HG02973 (cell line): ENCODE measurements around the gene ESRRA.

ENCODE experiments used
- ATAC-seq: cut with Tn5 transposase; IDR thresholded peaks from one replicate; pipeline ENCODE4 v1.9.1; 2021; ENCODE audit warnings: moderate library complexity; ENCODE audit not compliant: unreplicated experiment

Gene ESRRA

DNA sequence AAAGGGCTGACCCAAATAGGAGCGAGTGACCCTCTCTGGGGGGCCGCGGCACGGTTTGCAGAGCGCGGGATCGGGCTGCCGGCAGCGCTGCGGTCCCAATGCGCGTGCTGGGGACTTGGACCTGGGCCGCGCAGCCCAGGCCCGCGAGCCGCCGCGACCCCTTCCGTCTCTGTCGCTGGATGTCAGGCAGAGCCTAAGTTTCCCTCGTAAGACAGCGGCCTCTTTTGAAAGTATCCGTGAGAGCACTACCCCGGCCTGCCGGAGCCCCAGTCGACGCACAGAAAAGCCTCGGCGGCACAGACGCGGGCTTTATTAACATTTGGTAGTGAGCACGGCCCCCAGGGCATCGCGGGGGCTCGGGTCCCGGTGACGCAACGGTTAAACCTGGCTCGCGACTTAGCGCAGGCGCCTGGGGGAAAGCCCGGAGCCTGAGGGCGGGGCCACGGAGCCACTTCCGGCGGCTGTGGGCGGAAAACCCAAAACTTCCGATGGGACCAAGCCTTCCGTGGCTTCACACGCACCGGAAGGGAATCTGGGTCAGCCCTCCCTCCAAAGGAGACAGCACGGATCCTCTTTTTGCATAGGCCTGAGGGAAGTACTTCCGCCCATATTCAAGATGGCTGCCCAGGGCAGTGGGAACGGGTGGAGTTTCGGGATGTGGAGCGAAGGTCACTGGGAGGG lies 35.6 kb upstream of the ESRRA start:
- peak; percentile 51 for ATAC-seq

DNA sequence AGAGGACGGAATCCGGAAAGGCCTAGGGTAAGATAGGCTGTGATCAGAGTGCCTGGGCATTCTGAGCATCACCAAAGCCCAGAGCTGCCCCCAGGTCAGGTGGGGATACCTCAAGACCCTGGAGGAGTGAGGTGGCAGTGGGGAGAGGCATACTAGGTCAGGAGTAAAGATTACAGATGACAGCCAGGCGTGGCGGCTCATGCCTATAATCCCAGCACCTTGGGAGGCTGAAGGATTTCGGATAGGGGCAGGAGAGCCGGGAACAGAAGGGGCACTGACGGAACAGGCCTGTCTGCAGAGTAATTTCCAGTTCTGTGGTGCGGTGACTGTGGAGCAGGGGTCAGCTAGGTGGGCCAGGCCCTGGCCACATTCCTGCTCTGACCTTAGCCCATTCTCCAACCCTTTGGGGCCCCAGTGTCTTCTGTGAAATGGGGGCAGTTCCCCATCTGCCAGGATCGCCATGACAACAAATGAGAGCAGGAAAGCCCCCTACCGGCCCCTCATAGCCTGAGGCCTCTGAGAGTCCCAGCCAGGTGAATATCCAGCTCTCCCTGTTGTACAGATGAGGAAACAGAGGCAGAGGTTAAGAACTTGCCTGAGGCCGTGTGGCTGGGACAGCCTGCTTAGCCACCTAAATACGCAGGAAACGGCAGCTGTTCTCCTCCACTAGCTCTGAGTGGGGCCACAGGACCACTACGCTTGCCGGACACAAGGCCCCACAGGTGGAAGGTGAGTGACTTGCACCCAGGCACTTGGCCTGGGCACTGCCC lies 30.1 kb upstream of the ESRRA start:
- ATAC-seq, result no peak

DNA sequence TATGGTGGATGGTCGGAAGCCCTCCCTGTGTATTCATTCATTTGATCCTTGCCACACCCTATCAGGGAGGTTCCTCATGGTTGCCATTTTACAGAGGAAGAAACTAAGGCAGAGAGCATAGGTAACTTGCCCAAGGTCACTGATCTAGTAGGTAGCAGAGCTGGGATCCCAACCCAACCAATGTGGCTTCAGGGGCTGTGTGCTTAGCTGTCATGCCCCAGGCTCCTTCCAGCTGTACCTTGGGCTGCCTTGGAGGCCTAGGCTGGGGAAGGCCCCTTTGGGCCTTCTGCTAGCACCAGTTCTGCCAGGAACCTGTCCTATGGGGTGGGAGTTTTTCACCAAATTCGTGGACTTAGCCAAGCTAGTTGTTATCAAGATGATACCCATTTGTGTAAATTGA lies 29.5 kb upstream of the ESRRA start:
- ATAC-seq, result no peak

DNA sequence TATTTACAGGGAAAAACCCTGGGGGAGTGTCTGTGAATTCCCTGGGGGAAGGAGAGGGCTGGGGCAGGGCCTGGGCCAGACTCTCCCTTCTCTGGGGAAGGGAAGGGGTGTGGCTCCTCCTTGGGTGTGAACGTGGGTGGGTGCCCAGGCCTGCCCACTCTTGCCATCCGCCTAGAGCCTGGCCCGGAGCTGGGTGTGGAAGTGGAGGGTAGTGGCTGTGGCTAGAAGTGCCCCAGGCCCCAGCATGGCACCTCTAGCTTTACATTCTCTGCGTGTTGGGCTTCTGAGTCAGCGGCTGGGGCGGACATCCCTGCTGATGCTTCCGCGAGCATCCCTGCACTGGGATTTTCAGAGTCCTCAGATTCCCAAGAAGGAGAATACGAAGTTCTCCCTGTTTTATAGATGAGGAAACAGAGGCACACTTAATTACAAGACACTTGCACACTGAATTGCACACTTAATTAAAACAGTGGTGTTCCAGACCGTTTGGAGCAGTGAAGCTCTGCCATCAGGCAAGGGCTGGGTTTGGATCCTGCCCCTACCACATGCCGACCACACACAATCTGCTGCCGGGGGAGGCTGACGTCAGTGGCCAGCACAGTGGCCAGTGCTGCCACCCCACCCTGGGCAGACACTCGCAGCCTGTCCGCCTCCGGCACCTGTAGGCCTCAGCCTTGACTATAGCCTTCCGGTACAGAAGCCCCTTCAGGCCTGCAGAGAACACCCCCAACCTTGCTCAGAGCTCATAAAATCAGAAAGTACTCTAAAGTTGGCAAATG lies 28.5 kb upstream of the ESRRA start:
- ATAC-seq, result no peak

DNA sequence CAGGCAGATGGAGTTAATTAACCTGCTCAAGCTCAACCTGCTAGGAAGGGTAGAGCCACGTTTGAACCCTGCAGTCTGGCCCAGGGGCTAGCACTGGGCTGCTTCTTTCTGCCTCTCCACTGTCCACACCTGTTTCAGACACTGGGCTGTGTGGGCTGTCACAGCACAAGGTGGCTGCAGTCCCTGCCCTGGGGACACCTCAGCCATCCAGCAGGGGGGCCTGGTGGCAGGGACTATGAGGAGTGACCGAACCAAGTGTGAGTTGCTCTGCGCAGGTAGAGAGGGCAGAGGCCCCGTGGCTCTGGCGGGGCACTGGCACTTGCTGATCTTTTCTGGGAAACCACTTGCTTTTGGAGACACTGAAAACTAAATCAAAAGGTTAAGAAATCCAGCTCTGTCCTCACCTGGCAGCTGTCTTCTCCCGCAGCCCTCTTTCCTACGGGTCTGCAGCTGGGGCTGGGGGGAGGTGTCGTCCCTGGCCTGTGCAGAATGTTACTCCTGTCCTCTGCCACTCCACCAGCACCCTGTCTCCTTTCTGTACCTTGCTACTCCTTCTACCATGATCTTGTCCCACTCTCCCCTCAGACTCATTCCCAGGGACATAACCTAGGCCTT lies 26.6 kb upstream of the ESRRA start:
- ATAC-seq, result no peak

DNA sequence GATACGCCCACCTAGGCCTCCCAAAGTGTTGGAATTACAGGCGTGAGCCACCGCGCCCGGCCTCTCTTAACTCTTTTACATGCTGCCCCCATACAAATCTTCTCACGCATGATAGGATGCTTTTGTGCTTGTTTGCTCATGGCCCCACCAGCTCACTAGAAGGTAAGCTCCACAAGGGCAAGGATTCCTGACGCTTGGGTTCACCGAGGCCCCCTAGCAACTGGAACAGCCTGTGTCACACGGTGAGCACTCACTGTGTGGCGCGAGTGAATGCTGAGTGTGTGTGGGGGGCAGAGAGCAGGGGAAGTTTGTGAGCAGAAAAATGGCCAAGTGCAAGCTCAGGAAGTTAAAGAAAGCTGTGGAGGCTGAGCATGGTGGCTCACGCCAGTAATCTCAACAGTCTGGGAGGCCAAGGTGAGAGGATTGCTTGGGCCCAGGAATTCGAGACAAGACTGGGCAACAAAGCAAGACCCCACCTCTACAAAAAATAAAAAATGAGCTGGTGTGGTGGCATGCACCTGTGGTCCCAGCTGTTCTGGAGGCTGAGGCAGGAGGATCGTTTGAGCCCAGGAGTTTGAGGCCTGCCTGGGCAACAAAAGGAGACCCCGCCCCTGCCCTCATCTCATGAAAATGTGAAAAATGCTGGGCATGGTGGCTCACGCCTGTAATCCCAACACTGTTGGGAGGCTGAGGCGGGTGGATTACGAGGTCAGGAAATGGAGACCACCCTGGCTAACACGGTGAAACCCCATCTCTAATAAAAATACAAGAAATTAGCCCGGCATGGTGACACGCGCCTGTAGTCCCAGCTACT lies 23.2 kb upstream of the ESRRA start:
- ATAC-seq, result no peak

DNA sequence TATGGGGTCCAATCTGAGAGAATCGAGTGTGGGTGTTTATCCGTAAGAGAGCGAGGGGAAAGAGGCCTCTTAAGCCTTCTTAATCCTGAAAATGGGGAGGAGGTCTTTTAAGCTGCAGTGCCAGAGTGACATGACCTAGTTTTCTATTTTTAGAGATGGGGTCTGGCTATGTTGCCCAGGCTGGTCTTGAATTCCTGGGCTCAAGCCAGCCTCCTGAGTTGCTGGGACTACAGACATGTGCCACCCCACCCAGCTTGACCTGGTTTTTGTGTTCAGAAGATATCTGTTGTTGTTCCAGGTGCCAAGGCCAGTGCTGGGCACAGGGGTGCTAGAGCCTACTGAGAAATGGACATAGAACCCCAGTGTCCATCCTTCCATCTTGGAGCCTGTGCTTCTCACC lies 22.2 kb upstream of the ESRRA start:
- ATAC-seq, result no peak

DNA sequence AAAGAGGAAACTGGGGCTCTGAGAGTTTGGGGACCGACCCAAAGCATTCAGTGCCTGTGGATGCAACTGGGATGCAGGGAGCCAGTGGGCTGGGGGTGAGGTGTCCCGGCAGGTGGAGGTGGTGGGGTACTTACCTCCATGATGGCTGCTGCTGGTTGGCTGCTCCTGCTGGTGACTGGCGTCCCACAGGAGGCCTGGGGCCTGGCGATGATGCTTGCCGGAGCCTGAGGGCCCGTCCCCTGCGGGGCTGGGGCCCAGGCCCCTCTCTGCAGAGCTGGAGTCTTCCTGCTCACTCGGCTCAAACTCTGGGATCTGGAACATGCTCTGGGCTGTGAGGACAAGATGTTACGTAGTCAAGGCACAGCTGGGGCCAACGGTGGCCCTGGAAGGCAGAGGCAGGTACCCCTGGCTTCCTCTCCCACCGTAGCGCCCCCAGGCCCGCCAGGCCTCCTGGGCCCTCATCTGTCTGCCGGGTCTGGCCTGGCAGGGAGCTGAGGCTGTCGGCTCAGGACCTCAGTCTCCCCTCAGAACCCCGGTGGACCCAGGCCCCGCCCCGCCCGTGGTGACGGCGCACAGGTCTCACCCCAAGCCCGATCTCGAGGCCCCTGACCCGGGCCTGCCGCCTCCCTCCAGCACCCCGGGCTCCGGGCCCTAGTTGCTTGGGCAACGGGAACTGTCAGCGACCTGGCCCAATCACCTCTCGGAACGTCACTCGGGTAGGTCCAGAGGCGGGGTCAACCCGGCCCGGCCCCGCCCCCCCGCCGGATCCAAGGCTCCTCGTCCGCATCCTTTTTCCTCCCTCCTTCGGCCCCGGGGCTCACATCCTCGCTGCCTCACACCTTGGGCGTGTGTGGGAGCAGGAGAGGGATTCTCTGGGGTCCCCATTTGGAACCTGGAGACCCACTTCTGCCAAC lies 21.0 kb upstream of the ESRRA start, which contains the start of gene BAD:
TSS of gene BAD (minus strand) at position 618 of the 914 bp plus-strand sequence. CDS start at position 321, 297 bp downstream.
- peak; percentile 69 for ATAC-seq

DNA sequence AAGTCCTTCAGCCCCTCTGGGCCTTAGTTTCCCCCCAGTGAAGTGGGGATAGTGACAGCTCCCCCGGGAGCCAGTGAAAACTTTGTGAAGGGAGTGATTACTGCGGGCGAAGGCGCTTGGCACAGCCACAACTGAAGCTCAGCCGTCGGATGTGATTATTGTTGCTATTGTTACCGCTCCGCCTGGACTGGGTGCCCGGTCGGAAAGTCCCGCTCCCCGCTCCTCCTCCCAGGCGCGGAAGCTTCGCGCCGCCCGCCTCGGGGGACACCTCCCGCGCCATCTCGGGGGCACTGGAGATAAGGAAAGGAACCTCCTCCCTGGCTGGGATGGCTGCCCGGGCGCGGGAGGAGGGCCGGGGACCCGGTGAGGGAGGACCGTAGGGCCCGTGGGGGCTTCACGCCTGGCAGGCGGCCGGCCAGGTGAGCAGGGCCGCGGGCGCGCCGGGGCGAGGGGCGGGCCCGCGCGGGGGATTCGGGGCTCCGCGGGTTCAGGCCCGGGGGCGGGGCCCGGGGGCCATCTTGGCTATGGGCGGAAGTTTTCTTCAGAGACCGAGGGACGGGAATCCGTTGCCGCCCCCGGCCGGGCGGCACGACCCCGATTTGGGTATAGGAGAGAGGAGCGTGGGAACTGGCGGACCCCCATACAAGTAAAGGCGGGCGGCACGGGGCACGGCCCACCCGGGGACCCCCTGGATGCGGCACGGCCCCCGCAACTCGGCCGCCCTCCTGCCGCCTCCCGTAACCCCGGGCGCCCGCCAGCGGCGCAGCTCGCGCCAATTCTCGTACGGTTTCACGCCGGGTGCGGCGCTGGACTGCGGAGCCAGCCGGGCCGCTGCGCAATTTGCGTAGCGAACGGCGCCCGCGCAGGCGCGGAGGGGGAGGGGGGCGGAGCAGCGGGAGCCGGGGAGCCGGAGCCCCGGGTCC lies 20.1 kb upstream of the ESRRA start, which contains the start of gene GPR137:
TSS of gene GPR137 (plus strand) at position 887 of the 923 bp plus-strand sequence. CDS start 677 bp downstream, outside the sequence.
- ATAC-seq, result peak; percentile 43

DNA sequence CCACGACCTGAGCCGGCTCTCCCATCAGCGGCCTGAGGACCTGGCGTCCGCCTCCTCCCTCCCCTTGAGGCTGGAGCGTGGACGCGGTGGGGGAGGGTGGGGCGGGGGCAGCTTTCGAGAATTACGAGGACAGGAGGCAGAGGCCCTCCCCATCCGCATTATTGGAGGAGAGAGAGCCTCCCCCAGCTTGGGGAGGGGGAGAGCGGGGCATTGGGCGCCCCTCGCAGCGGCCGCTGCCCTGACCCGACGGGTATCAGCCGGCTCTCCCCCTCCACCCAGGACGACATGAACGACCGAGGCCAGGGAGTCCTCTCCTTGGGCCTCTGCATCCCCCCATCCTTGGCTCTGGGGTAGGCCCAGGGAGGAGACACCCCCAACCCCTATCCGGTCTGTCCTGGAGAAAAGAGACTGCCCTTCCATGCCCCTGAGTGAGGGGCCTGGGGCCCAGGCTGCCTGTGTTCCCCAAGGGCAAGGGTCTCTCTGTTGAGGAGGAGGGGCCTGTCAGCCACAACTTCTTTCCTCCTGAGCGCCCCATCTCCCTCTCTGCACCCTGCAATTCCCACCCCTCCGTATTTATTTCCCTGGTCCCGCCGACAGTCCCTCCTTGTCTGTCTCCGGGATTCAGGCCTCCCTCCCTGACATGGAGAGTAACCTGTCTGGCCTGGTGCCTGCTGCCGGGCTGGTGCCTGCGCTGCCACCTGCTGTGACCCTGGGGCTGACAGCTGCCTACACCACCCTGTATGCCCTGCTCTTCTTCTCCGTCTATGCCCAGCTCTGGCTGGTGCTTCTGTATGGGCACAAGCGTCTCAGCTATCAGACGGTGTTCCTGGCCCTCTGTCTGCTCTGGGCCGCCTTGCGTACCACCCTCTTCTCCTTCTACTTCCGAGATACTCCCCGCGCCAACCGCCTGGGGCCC lies 19.2 kb upstream of the ESRRA start:
- ATAC-seq, result no peak

DNA sequence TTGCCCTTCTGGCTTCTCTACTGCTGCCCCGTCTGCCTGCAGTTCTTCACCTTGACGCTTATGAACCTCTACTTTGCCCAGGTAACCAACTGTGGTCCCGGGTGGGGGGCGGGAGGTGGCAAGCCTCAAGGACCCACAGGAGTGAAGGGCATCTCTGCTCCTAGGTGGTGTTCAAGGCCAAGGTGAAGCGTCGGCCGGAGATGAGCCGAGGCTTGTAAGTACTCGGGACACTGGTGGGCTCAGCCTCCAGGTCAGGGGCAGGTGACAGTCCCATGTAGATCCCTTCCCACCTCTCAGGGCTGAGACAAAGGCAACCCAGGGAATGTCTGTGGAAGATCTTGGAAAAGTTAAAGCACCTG lies 18.5 kb upstream of the ESRRA start:
- ATAC-seq, result no peak

DNA sequence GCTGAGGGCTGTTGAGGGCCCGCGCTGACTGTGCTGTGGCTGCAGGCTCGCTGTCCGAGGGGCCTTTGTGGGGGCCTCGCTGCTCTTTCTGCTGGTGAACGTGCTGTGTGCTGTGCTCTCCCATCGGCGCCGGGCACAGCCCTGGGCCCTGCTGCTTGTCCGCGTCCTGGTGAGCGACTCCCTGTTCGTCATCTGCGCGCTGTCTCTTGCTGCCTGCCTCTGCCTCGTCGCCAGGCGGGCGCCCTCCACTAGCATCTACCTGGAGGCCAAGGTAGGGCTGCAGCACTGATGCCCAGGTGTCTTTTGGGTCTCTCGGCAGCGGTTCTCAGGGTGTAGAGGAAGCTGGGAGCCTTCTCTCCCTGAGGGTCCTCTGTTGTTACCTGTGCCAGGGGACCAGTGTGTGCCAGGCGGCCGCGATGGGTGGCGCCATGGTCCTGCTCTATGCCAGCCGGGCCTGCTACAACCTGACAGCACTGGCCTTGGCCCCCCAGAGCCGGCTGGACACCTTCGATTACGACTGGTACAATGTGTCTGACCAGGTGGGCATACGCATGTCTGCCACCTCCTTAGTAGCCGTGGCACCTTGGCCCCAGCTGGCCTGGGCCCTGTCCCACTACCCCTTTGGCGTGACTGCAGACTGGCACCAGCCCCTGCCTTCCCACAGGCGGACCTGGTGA lies 17.5 kb upstream of the ESRRA start:
- ATAC-seq, result no peak

DNA sequence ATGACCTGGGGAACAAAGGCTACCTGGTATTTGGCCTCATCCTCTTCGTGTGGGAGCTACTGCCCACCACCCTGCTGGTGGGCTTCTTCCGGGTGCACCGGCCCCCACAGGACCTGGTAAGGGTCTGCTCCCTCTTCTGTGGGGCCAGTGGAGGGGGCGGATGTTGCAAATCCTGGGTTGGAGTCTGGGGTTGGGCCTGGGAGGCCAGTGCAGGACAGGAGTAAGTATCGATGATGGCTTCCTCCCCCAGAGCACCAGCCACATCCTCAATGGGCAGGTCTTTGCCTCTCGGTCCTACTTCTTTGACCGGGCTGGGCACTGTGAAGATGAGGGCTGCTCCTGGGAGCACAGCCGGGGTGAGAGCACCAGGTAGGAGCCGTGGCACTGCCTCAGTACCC lies 17.0 kb upstream of the ESRRA start:
- ATAC-seq, result no peak

DNA sequence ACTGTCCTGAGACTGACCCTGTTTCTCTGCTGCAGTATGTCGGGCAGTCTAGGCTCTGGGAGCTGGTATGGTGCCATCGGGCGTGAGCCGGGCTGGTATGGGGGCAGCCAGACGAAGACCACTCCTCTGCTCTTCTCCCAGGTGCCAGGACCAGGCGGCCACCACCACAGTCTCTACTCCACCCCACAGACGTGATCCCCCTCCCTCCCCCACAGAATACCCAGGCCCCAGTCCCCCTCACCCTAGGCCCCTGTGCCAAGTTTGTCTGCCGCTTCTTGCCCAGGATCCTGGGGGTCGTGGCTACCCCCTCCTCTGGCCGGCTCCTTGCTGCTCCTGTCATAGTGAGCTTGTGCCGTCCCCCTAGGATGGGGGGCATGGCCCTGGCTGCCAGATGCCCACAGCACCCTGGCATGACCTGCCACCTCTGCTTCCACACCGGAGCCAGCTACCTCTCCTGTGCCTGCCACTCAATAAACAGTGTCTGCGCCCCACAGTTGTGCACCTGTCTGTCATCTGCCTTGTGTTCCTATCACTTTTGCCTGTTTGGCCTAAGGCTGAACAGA lies 16.2 kb upstream of the ESRRA start:
- ATAC-seq, result no peak

DNA sequence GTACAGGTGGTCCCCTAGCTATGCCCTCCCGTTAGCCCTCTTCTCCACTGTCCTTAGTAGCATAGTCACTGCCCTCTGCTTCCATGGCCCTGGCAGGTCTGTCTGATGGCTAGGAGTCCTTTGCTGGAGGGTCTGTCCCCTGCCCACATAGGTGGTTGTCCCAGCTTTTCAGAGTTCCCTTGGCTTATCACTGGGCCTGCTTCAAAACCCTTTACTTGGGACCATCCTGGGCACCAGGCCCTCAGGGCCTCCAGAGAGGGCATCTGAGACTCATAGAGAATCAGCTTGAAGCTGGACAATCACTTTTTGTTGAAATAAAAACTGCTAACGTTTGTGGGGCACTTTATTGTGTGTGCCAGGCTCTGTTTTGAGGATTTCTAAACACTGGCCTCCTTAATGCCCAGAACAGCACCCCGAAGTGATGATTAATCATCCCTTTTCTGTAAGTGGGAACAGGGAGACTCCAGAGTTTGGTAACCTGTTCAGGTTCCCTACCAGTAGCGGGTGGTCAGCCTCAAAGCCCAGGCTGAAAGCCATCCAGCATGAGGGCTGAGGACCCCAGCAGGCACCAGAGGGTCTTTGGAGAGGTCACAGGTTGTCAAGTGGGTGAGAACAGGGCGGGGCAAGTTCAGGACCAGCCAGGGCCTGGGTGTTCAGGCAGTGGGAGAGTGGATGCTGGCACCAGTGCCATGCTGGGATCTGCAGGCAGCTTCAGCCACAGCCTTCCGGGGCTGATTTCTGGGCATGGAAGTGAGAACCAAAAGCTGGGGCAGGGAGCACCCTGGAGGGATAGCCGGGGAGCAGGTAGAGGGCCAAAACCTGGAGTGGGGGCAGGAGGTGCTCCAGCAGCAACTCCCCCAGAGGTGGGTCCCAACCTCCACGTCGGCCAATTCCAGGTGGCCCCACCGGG lies 14.7 kb upstream of the ESRRA start:
- no peak for ATAC-seq
